ENCODE results near the gene CHD2. TPM values are rescaled to one million over a fixed set of nuclear protein-coding genes. Genes with fewer than 3 reads are reported as not detected.

CHD2 gene
- total RNA-seq, 1 experiment from 2014 or later: 63.3 TPM

GRCh38 chr15:92953566-92953965 lies 53.4 kb downstream of the CHD2 start:
- H3K9me3 Mint-ChIP-seq: peaks cover 13 to 14% of the 10 kb centered on the region in 2 experiments
- Histone ChIP-seq H3K79me1 (ENCODE audit: insufficient read depth, low read depth, low read length, poor library complexity, severe bottlenecking) (no peaks in the 10 kb centered on the region), H2BK12ac (ENCODE audit: insufficient read length, low read depth, low read length) (no peak overlapping the region), H4K8ac (replicated peaks; ENCODE audit: insufficient read length, low read depth, low read length) (no peak overlapping the region), H3K9me3 (ENCODE audit: control insufficient read depth, low read depth, low read length) (peaks cover 11% of the 10 kb centered on the region), H3K56ac (ENCODE audit: insufficient read length, low read depth, low read length) (no peak overlapping the region), H3K23ac (ENCODE audit: insufficient read length, low read depth, low read length) (no peak overlapping the region), H3K79me2 (ENCODE audit: insufficient read depth, low read length) (no peaks in the 10 kb centered on the region), H2BK20ac (ENCODE audit: low read depth, low read length, poor library complexity, severe bottlenecking) (no peak overlapping the region), H2BK5ac (ENCODE audit: insufficient read length, low read length) (no peak overlapping the region), H2AK5ac (ENCODE audit: insufficient read length, low read length) (no peak overlapping the region), H3K4me2 (ENCODE audit: insufficient read depth, insufficient read length, low read length) (no peak overlapping the region), H3K4ac (ENCODE audit: low read depth, low read length) (no peak overlapping the region), H3K27ac (ENCODE audit: insufficient read length, low read depth, low read length) (no peak overlapping the region), H3K14ac (ENCODE audit: insufficient read depth, low read length) (no peak overlapping the region), H4K91ac (ENCODE audit: insufficient read length, low read depth, low read length) (no peak overlapping the region), H4K5ac (ENCODE audit: insufficient read length, low read depth, low read length) (no peak overlapping the region), H3K4me1 (ENCODE audit: insufficient read depth, low read length) (no peaks in the 10 kb centered on the region), H2AFZ (ENCODE audit: low read length) (no peak overlapping the region), H3K27me3 (ENCODE audit: insufficient read depth, low read length) (no peaks in the 10 kb centered on the region), H3K18ac (ENCODE audit: insufficient read length, low read depth, low read length) (no peak overlapping the region), H4K20me1 (ENCODE audit: control insufficient read depth, insufficient read depth, insufficient read length) (no peaks in the 10 kb centered on the region), H3K23me2 (ENCODE audit: insufficient read length, low read depth, low read length, poor library complexity, severe bottlenecking) (no peaks in the 10 kb centered on the region), H3K9ac (ENCODE audit: extremely low read depth, insufficient read length, low read length) (no peak overlapping the region), H2BK15ac (ENCODE audit: low read depth, low read length) (no peak overlapping the region), H2BK120ac (ENCODE audit: low read depth, low read length, poor library complexity, severe bottlenecking) (no peak overlapping the region), H3T11ph (ENCODE audit: low read length) (no peak overlapping the region)
- 0 out of 7 replicates have a peak overlapping the region, but pooled peaks of 1 of the 3 experiments have one; percentile 60 for H3K27ac Mint-ChIP-seq
- peaks cover 0 to 8% of the 10 kb centered on the region in 2 experiments; a peak in 2 of 4 replicates for H3K4me1 Mint-ChIP-seq
- peaks cover 60 to 89% (median 85%) of the 10 kb centered on the region in 3 experiments for H3K36me3 Mint-ChIP-seq (ENCODE audit: insufficient read depth in 1 of 3, low read depth in 3 of 3)
- H3K4me3 Mint-ChIP-seq: no peak overlapping the region
- WGBS (ENCODE audit: extremely low coverage, insufficient read length, low lambda C conversion rate): no CpG with 5 or more reads among the region's 2 CpGs
- no peak for TF ChIP-seq CTCF (conservative IDR thresholded peaks at IDR 0.05)
- no peak for DNase-seq
- peaks cover 1% of the 10 kb centered on the region; the same call in 1 of the 2 replicates for H3K27me3 Mint-ChIP-seq (ENCODE audit: low read depth)

All from H9 (cell line).